Keratinocyte (primary cell): ENCODE results near the gene TBL2. TPM values are rescaled to one million over a fixed set of nuclear protein-coding genes. Genes with fewer than 3 reads are reported as not detected.

Experiments
- DNase-seq: peaks from one replicate; pipeline ENCODE4 v3.0.0-alpha.2; 2011; ENCODE audit warnings: low read depth, missing footprints, low spot score
- FAIRE-seq: peaks from 2 replicates; lab custom pipeline; 2011; peaks lifted over from hg19 to GRCh38; lab: Jason Lieb, UNC
- H2AFZ ChIP-seq: 2 replicates; pipeline ENCODE4 v1.6.0; 2012; ENCODE audit warnings: low read length, control low read depth, inconsistent platforms; ENCODE audit not compliant: control insufficient read depth
- H3K27ac ChIP-seq: 2 replicates; pipeline ENCODE4 v1.5.1; 2011; ENCODE audit warnings: low read length; ENCODE audit not compliant: control insufficient read depth, insufficient read depth
- H3K27me3 ChIP-seq: 3 replicates; pipeline ENCODE4 v1.6.0; 2011; ENCODE audit warnings: low read length; ENCODE audit not compliant: control insufficient read depth, insufficient read depth; ENCODE audit errors: extremely low read depth
- H3K36me3 ChIP-seq, 2 experiments: 2 replicates in 1 of 2; 3 replicates in 1 of 2; pipeline ENCODE4 v1.5.1; 2011; ENCODE audit warnings: low read length in 2 of 2, mild to moderate bottlenecking in 1 of 2; ENCODE audit not compliant: control insufficient read depth in 2 of 2, insufficient read depth in 2 of 2; ENCODE audit errors: extremely low read depth in 1 of 2
- H3K4me1 ChIP-seq: 3 replicates; pipeline ENCODE4 v1.5.1; 2011; ENCODE audit warnings: low read length; ENCODE audit not compliant: control insufficient read depth, insufficient read depth; ENCODE audit errors: extremely low read depth
- H3K4me2 ChIP-seq: 3 replicates; pipeline ENCODE4 v1.6.0; 2011; ENCODE audit warnings: low read depth, low read length; ENCODE audit not compliant: control insufficient read depth, insufficient read depth; ENCODE audit errors: extremely low read depth
- H3K4me3 ChIP-seq, 3 experiments: fragments of 200-600 bp in 1 of 3; sonication (generic) in 1 of 3; 2 replicates in 2 of 3; 3 replicates in 1 of 3; pipeline ENCODE4 v1.5.1; 2011 to 2016; ENCODE audit warnings: low read length in 3 of 3, mild to moderate bottlenecking in 3 of 3, control low read depth in 2 of 3, inconsistent platforms in 1 of 3, low read depth in 1 of 3, mixed read lengths in 1 of 3, mixed run types in 1 of 3, moderate library complexity in 1 of 3; ENCODE audit not compliant: control insufficient read depth in 2 of 3, insufficient read depth in 2 of 3; ENCODE audit errors: extremely low read depth in 1 of 3
- H3K79me2 ChIP-seq: 2 replicates; pipeline ENCODE4 v1.6.0; 2012; ENCODE audit warnings: low read length; ENCODE audit not compliant: control insufficient read depth, insufficient read depth
- H3K9ac ChIP-seq: 3 replicates; pipeline ENCODE4 v1.6.0; 2011; ENCODE audit warnings: low read length; ENCODE audit not compliant: control insufficient read depth, insufficient read depth; ENCODE audit errors: extremely low read depth
- H3K9me1 ChIP-seq: 3 replicates; pipeline ENCODE4 v1.6.0; 2011; ENCODE audit warnings: low read length; ENCODE audit not compliant: control insufficient read depth, insufficient read depth; ENCODE audit errors: extremely low read depth
- H3K9me3 ChIP-seq: 2 replicates; pipeline ENCODE4 v1.5.1; 2012; ENCODE audit warnings: low read depth, low read length; ENCODE audit not compliant: control insufficient read depth
- H4K20me1 ChIP-seq: 3 replicates; pipeline ENCODE4 v1.6.0; 2011; ENCODE audit warnings: low read length; ENCODE audit not compliant: control insufficient read depth, insufficient read depth; ENCODE audit errors: extremely low read depth
- CTCF ChIP-seq, 3 experiments: IDR thresholded peaks in 1 of 3; conservative IDR thresholded peaks in 1 of 3; optimal IDR thresholded peaks in 1 of 3; 2 replicates in 2 of 3; 3 replicates in 1 of 3; pipeline versions ENCODE3 to v1.5.1; 2011; ENCODE audit warnings: low read length in 3 of 3, mild to moderate bottlenecking in 3 of 3, moderate library complexity in 2 of 3, control low read depth in 1 of 3, inconsistent platforms in 1 of 3; ENCODE audit not compliant: insufficient read depth in 2 of 3; ENCODE audit errors: extremely low read depth in 1 of 3
- EZH2 ChIP-seq: IDR thresholded peaks from one replicate; pipeline ENCODE4 v1.6.1; 2012; ENCODE audit warnings: inconsistent platforms, mild to moderate bottlenecking, low read length, moderate library complexity
- dilution Hi-C: fragments of 300-500 bp; cut with MboI; formaldehyde crosslinking; loops from one replicate; pipeline ENCODE4 v1.7.0; 2020; ENCODE audit warnings: low sequenced_read_pairs; ENCODE audit not compliant: extremely low pct_ligation_motif_present
- polyA plus RNA-seq, 5 experiments: library from polyadenylated mRNA; depleted of rRNA in 3 of 5; stranded (reverse) in 3 of 5; stranded (forward) in 1 of 5; unstranded in 1 of 5; fragments of >200 nt; gene quantifications; 1 replicate in 1 of 5; 2 replicates in 3 of 5; 3 replicates in 1 of 5; pipeline versions ENCODE4 v1.2.1 to v1.2.3, GENCODE V29; 2011 to 2012; ENCODE audit warnings: missing spikeins in 2 of 5, low read depth in 1 of 5, low replicate concordance in 1 of 5

The TBL2 gene
- polyA plus RNA-seq, 1 donor (not counting 4 experiments of a cell fraction or from before 2014, with no cell fraction given), result 29.4 TPM

DNA sequence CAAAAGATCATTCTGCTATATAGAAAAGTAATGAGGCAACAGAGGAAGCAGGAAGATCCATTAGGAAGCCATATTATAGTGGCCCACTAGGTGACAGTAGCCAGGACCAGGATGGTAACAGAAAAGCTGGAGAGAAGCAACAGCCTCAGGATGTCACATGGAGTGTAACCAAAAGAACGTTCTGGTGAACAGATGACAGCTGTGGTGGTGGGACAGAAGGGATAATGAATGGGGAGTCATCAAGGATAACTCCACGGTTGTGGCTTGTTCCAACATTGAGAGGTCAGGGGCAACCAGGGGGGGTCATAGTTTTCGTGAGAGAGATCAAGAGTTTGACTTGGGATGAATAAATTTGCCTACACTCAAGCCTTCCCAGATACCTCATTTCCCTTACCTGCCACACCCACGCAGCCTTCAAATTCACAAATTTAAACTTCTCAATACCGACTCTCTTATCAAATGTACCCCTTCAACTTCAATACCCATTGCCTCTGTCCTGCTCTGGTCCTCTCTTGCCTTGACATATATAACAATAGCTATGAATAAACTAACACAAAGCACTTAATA is 9.3 kb downstream of the TBL2 start:
- Histone ChIP-seq H3K4me2 (no peak overlapping the region), H3K9ac (no peak overlapping the region), H3K27ac (no peak overlapping the region), H3K4me1 (no peaks in the 10 kb centered on the region), H3K9me3 (no peaks in the 10 kb centered on the region), H2AFZ (no peak overlapping the region), H3K4me3 (no peak overlapping the region), H4K20me1 (no peaks in the 10 kb centered on the region), H3K27me3 (no peaks in the 10 kb centered on the region), H3K79me2 (peaks cover 2% of the 10 kb centered on the region), H3K36me3 (peaks cover 26% of the 10 kb centered on the region in 2 experiments), H3K9me1 (peaks cover 2% of the 10 kb centered on the region)
- TF ChIP-seq EZH2 (no peak), CTCF (optimal IDR thresholded peaks at IDR 0.05 in 1 of 3, IDR thresholded peaks at IDR 0.05 in 1 of 3, conservative IDR thresholded peaks at IDR 0.05 in 1 of 3; ENCODE audit: extremely low read depth in 1 of 3, insufficient read depth in 2 of 3, low read length in 3 of 3) (no peak)
- dilution Hi-C loops, result no loop called here
- no peak for DNase-seq
- FAIRE-seq, result no peak

GRCh38 chr7:73567846-73568685 is 10.3 kb downstream of the TBL2 start:
- Histone ChIP-seq H3K36me3 (peaks cover 16 to 18% of the 10 kb centered on the region in 2 experiments), H3K9me1 (peaks cover 2% of the 10 kb centered on the region), H3K27ac (no peak overlapping the region), H4K20me1 (no peaks in the 10 kb centered on the region), H3K4me2 (no peak overlapping the region), H3K4me3 (no peak overlapping the region), H3K9me3 (no peaks in the 10 kb centered on the region), H3K79me2 (no peaks in the 10 kb centered on the region), H3K4me1 (no peaks in the 10 kb centered on the region), H2AFZ (no peak overlapping the region), H3K9ac (no peak overlapping the region), H3K27me3 (no peaks in the 10 kb centered on the region)
- DNase-seq (no peak), FAIRE-seq (no peak)
- dilution Hi-C loops, result no loop called here
- TF ChIP-seq CTCF (optimal IDR thresholded peaks at IDR 0.05 in 1 of 3, IDR thresholded peaks at IDR 0.05 in 1 of 3, conservative IDR thresholded peaks at IDR 0.05 in 1 of 3; ENCODE audit: extremely low read depth in 1 of 3, insufficient read depth in 2 of 3, low read length in 3 of 3) (no peak), EZH2 (no peak)
